GM12878 (cell line): Measurements from ENCODE around the gene PARP15. TPM values are rescaled to one million over a fixed set of nuclear protein-coding genes. Genes with fewer than 3 reads are reported as not detected.
A peak's percentile ranks its signal among the peaks of the same experiment; 100 is the strongest.

Experiments used
- ATAC-seq: fragments of 200-7000 bp; cut with Tn5 transposase; 3 replicates; pipeline ENCODE4 v1.9.1; 2020; ENCODE audit warnings: mild to moderate bottlenecking, moderate library complexity
- BruUV-seq: library from RNA; stranded (reverse); fragments of 400-500 nt; replicated peaks from 2 replicates; lab custom pipeline; 2021; lab: Mats Ljungman, UMichigan
- CTCF ChIA-PET: fragments of 300-600 bp; sonication (Branson Sonifier 250); formaldehyde crosslinking; extraction: SDS; loops from one replicate; lab custom pipeline; 2021; ENCODE audit warnings: inconsistent platforms; lab: Yijun Ruan, JAX
- POLR2A ChIA-PET: fragments of 350-600 bp; formaldehyde crosslinking; extraction: SDS; loops from one replicate; lab custom pipeline; 2021; ENCODE audit warnings: inconsistent platforms; lab: Charles Lee
- RAD21 ChIA-PET: fragments of 300-600 bp; sonication (Branson Sonifier 250); formaldehyde crosslinking; loops from one replicate; lab custom pipeline; 2023; ENCODE audit warnings: antibody characterized with exemption; ENCODE audit not compliant: unreplicated experiment; lab: Charles Lee
- SMC1A ChIA-PET: fragments of 300-600 bp; sonication (Branson Sonifier 250); formaldehyde crosslinking; loops from one replicate; lab custom pipeline; 2023; ENCODE audit not compliant: unreplicated experiment, uncharacterized antibody; lab: Charles Lee
- DNase-seq: peaks from one replicate; pipeline ENCODE4 v3.0.0-alpha.2; 2011; ENCODE audit warnings: low read depth, low spot score
- FAIRE-seq: peaks from 3 replicates; lab custom pipeline; 2011; peaks lifted over from hg19 to GRCh38; lab: Jason Lieb, UNC
- H2AFZ ChIP-seq: 2 replicates; pipeline ENCODE4 v1.6.0; 2011; ENCODE audit warnings: low read depth, low read length, control low read depth; ENCODE audit not compliant: control insufficient read depth
- H3K27ac ChIP-seq: 2 replicates; pipeline ENCODE4 v1.5.1; 2011; ENCODE audit warnings: control low read depth; ENCODE audit not compliant: control insufficient read depth, insufficient read depth
- H3K27me3 ChIP-seq, 2 experiments: replicated peaks in 1 of 2; 2 replicates each; pipeline versions ENCODE4 v1.6.0 to v1.6.1; 2011; ENCODE audit warnings: low read length in 1 of 2; ENCODE audit not compliant: control insufficient read depth in 2 of 2, insufficient read depth in 2 of 2
- H3K36me3 ChIP-seq, 2 experiments: 2 replicates each; pipeline ENCODE4 v1.5.1; 2011; ENCODE audit warnings: low read length in 1 of 2; ENCODE audit not compliant: control insufficient read depth in 2 of 2, insufficient read depth in 2 of 2
- H3K4me1 ChIP-seq: 2 replicates; pipeline ENCODE4 v1.6.1; 2011; ENCODE audit warnings: mild to moderate bottlenecking, low read length, moderate library complexity, mixed read lengths; ENCODE audit not compliant: control insufficient read depth, insufficient read depth
- H3K4me2 ChIP-seq: 2 replicates; pipeline ENCODE4 v1.6.0; 2011; ENCODE audit warnings: control low read depth; ENCODE audit not compliant: control insufficient read depth, insufficient read depth
- H3K4me3 ChIP-seq: fragments of 200-600 bp; sonication (generic); 2 replicates; pipeline ENCODE4 v1.5.1; 2016
- H3K79me2 ChIP-seq: 2 replicates; pipeline ENCODE4 v1.6.0; 2011; ENCODE audit warnings: low read length; ENCODE audit not compliant: control insufficient read depth, insufficient read depth
- H3K9ac ChIP-seq: 2 replicates; pipeline ENCODE4 v1.8.0; 2011; ENCODE audit warnings: low read length, control low read depth, mixed read lengths; ENCODE audit not compliant: control insufficient read depth, insufficient read depth
- H3K9me3 ChIP-seq: replicated peaks from 3 replicates; pipeline ENCODE4 v1.5.1; 2011; ENCODE audit warnings: mild to moderate bottlenecking, low read length; ENCODE audit not compliant: control insufficient read depth, insufficient read depth
- H4K20me1 ChIP-seq: 2 replicates; pipeline ENCODE4 v1.6.0; 2011; ENCODE audit not compliant: control insufficient read depth, insufficient read depth
- CBX5 ChIP-seq: sonication (generic); IDR thresholded peaks from 2 replicates; pipeline ENCODE4 v1.6.1; 2016; ENCODE audit warnings: low read depth, moderate library complexity, mild to moderate bottlenecking, inconsistent platforms
- IKZF1 ChIP-seq: fragments of 450-650 bp; conservative IDR thresholded peaks from 2 replicates; pipeline ENCODE4 v1.6.1; 2017; ENCODE audit warnings: antibody characterized with exemption, mild to moderate bottlenecking
- KAT2A ChIP-seq: conservative IDR thresholded peaks from 2 replicates; pipeline ENCODE4 v1.6.1; 2011; ENCODE audit warnings: low read depth, low read length; ENCODE audit not compliant: control insufficient read depth
- POLR2AphosphoS5 ChIP-seq: IDR thresholded peaks from 2 replicates; pipeline ENCODE4 v1.6.1; 2011; ENCODE audit warnings: mild to moderate bottlenecking, low read length, inconsistent platforms
- STAT1 ChIP-seq: fragments of 450-650 bp; conservative IDR thresholded peaks from 2 replicates; pipeline ENCODE4 v1.6.1; 2014; ENCODE audit warnings: antibody characterized with exemption, mild to moderate bottlenecking
- USF2 ChIP-seq: IDR thresholded peaks from 2 replicates; pipeline ENCODE4 v1.6.1; 2011; ENCODE audit warnings: low read depth, low read length, improper control_type of control experiment, borderline replicate concordance
- YBX1 ChIP-seq: fragments of 450-650 bp; IDR thresholded peaks from 2 replicates; pipeline ENCODE4 v1.6.1; 2016; ENCODE audit warnings: antibody characterized with exemption
- ZNF687 ChIP-seq: fragments of 450-650 bp; IDR thresholded peaks from 2 replicates; pipeline ENCODE4 v1.6.1; 2017; ENCODE audit warnings: mild to moderate bottlenecking, moderate library complexity
- WGBS: methylation state at CpG from one replicate; pipeline ENCODE4 v1.1.6; 2016; ENCODE audit warnings: low lambda C conversion rate; ENCODE audit not compliant: insufficient replicate concordance, insufficient coverage; ENCODE audit errors: missing lambda C conversion rate; 5-methylcytosine and 5-hydroxymethylcytosine counted together
- in situ Hi-C: fragments of 300-500 bp; cut with MboI; formaldehyde crosslinking; loops from 9 replicates; pipeline ENCODE4 v1.14.3; 2018; ENCODE audit warnings: mixed read lengths
- intact Hi-C: fragments of 100-400 bp; cut with micrococcal nuclease; formaldehyde crosslinking; loops from one replicate; pipeline ENCODE4 v1.14.2; 2022; ENCODE audit not compliant: unreplicated experiment
- polyA plus RNA-seq, 11 experiments: library from polyadenylated mRNA; depleted of rRNA in 4 of 11; unstranded in 6 of 11; stranded (reverse) in 5 of 11; fragments of >200 nt; fragmentation: Nextera tagmentation in 4 of 11; fragmentation: Illumina TruSeq in 1 of 11; extraction: Ambion mirVana in 4 of 11; extraction: Trizol in 1 of 11; gene quantifications; 1 replicate in 1 of 11; 2 replicates in 10 of 11; pipeline versions ENCODE4 v1.2.1 to v1.2.3, GENCODE V29; 2011 to 2016; ENCODE audit warnings: inconsistent platforms in 2 of 11, missing spikeins in 2 of 11, low read depth in 1 of 11
- total RNA-seq, 4 experiments: library from RNA; depleted of rRNA in 3 of 4; stranded (reverse); fragments of >200 nt in 3 of 4; fragmentation: Illumina TruSeq in 1 of 4; extraction: Trizol in 1 of 4; gene quantifications; 2 replicates each; pipeline versions ENCODE4 v1.2.1 to v1.2.3, GENCODE V29; 2013 to 2021
- TF ChIP-seq, protein P1 (sequence below): fragments of 450-650 bp; formaldehyde crosslinking; IDR thresholded peaks from 2 replicates; pipeline ENCODE4 v1.5.0; 2022; ENCODE audit warnings: mild to moderate bottlenecking, missing genetic modification characterization

PARP15 gene
- total and polyA plus RNA-seq, 10 of the 15 experiments (the other 5 are each of a cell fraction or from before 2014, with no cell fraction given): 9.0 to 234 (median 36.3) TPM

DNA sequence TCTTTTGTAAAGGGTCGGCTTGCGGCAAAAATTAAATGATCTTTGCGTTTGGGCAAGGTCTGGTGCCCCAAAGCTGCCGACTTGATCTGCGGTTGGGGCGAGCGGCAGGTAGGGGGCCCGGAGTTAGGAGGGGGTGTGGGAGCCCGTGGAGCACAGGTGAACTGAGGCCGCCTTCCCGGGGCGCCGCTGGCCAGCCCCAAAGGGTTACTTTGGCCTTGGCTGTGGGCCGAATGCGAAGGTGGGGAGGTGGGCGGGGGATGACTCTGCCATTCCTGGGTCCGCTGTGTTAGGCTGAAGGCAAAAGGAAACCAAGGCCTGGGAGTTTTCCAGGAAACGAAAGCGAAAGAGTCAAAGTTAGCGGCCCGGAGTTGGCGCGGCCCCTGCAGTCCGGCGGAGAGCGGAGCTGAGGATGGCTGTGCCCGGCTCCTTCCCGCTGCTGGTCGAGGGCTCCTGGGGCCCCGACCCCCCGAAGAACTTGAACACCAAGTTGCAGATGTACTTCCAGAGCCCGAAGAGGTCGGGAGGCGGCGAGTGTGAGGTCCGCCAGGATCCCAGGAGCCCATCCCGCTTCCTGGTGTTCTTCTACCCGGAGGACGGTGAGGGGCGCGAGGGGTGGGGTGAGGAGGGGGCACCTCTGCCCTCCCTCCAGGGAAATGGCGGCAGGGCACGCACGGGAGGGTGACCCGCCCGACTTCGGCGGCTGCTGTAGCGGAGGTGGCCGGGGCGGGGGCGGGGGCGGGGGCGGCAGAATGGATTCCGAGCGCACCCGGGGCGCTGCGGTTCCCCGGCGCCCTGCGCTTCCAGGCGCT lies 103.2 kb downstream of the PARP15 start, which contains the start of gene PARP14:
TSS of gene PARP14 (plus strand) at position 365 of the 809 bp plus-strand sequence. CDS start at position 410, 45 bp downstream.
- peaks cover 0 to 4% of the 10 kb centered on the region in 2 experiments; a peak in 1 of 4 replicates for H3K36me3 ChIP-seq
- FAIRE-seq (no peak), DNase-seq (no peak), ATAC-seq (peak; percentile 63)
- H3K4me1 ChIP-seq: peaks cover 16% of the 10 kb centered on the region
- no peaks in the 10 kb centered on the region; the same call in 1 of the 2 replicates for H4K20me1 ChIP-seq
- ChIA-PET SMC1A (interaction anchor here (1.0 to 11.3 kb wide), 15 partner anchors 11 to 375 kb away, joined by 3 to 250 read pairs (median 24); partner anchors contain the start of genes DTX3L, PARP15 and PARP9), CTCF (interaction anchor here (0.6 to 6.4 kb wide), 13 partner anchors 62 to 622 kb away, joined by 3 to 192 read pairs (median 19); partner anchors contain the start of genes DTX3L, FAM162A, MIX23 and PARP15), RAD21 (interaction anchor here (1.0 to 8.2 kb wide), 17 partner anchors 11 to 1134 kb away, joined by 3 to 236 read pairs (median 16); partner anchors contain the start of genes DTX3L, PARP15, PARP9 and POLQ), POLR2A (interaction anchor here (0.5 to 6.5 kb wide), 13 partner anchors 11 to 517 kb away, joined by 3 to 67 read pairs (median 5); partner anchors contain the start of genes DTX3L, PARP15 and PARP9)
- H3K9me3 ChIP-seq: peaks cover 3% of the 10 kb centered on the region
- peak within 1 kb of the TSS; percentile 95 for H3K9ac ChIP-seq
- H3K27ac ChIP-seq: peak within 1 kb of the TSS; percentile 97
- H3K4me3 ChIP-seq: peak within 1 kb of the TSS; percentile 97
- in situ Hi-C loops: loop anchor here (10.0 kb wide), 2 partner anchors 576 to 1026 kb away; no protein-coding TSS in a partner anchor
- no TSS peak for BruUV-seq
- H2AFZ ChIP-seq: peak within 1 kb of the TSS; percentile 96
- intact Hi-C loops: no loop called here
- H3K4me2 ChIP-seq: peak within 1 kb of the TSS; percentile 94
- H3K79me2 ChIP-seq: peaks cover 55% of the 10 kb centered on the region
- WGBS: 2% methylated on average over 44 of the region's 63 CpGs
- no peaks in the 10 kb centered on the region for H3K27me3 ChIP-seq
- TF ChIP-seq STAT1 (peak; percentile 71; the same call in 1 of the 2 replicates), USF2 (no peak), ZNF687 (peak; percentile 57), IKZF1 (peak; percentile 93), KAT2A (no peak), POLR2AphosphoS5 (peak; percentile 86), CBX5 (no peak), YBX1 (no peak)
- TF ChIP-seq, protein P1, sequence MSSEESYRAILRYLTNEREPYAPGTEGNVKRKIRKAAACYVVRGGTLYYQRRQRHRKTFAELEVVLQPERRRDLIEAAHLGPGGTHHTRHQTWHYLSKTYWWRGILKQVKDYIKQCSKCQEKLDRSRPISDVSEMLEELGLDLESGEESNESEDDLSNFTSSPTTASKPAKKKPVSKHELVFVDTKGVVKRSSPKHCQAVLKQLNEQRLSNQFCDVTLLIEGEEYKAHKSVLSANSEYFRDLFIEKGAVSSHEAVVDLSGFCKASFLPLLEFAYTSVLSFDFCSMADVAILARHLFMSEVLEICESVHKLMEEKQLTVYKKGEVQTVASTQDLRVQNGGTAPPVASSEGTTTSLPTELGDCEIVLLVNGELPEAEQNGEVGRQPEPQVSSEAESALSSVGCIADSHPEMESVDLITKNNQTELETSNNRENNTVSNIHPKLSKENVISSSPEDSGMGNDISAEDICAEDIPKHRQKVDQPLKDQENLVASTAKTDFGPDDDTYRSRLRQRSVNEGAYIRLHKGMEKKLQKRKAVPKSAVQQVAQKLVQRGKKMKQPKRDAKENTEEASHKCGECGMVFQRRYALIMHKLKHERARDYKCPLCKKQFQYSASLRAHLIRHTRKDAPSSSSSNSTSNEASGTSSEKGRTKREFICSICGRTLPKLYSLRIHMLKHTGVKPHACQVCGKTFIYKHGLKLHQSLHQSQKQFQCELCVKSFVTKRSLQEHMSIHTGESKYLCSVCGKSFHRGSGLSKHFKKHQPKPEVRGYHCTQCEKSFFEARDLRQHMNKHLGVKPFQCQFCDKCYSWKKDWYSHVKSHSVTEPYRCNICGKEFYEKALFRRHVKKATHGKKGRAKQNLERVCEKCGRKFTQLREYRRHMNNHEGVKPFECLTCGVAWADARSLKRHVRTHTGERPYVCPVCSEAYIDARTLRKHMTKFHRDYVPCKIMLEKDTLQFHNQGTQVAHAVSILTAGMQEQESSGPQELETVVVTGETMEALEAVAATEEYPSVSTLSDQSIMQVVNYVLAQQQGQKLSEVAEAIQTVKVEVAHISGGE (CRISPR knock-in tag): no peak
